H1 (cell line): Measurements from ENCODE around the gene CCDC40. TPM values are rescaled to one million over a fixed set of nuclear protein-coding genes. Genes with fewer than 3 reads are reported as not detected.

Experiments
- CTCF ChIA-PET: fragments of 300-600 bp; sonication (Branson Sonifier 250); formaldehyde crosslinking; loops from one replicate; lab custom pipeline; 2021; ENCODE audit not compliant: partially characterized antibody; lab: Charles Lee
- POLR2A ChIA-PET: fragments of 300-600 bp; sonication (Branson Sonifier 250); formaldehyde crosslinking; loops from one replicate; lab custom pipeline; 2021; ENCODE audit warnings: inconsistent platforms; ENCODE audit not compliant: partially characterized antibody; lab: Charles Lee
- DNase-seq, 2 experiments: peaks; one replicate each; pipeline versions ENCODE4 v3.0.0 to v3.0.0-alpha.2; 2010 to 2022; ENCODE audit warnings: low spot score in 2 of 2, low read depth in 1 of 2, mixed read lengths in 1 of 2
- FAIRE-seq: peaks from 2 replicates; lab custom pipeline; 2011; peaks lifted over from hg19 to GRCh38; lab: Jason Lieb, UNC
- H2AFZ ChIP-seq: 2 replicates; pipeline ENCODE4 v1.8.1; 2012; ENCODE audit warnings: low read length, inconsistent platforms
- H2AK5ac ChIP-seq: 2 replicates; pipeline ENCODE4 v1.6.1; 2013; ENCODE audit warnings: low read depth, low read length
- H2BK120ac ChIP-seq: replicated peaks from 2 replicates; pipeline ENCODE3; 2013; ENCODE audit warnings: low read depth, low read length, inconsistent platforms
- H2BK12ac ChIP-seq: 2 replicates; pipeline ENCODE4 v1.6.1; 2013; ENCODE audit warnings: low read depth, low read length
- H2BK15ac ChIP-seq: 2 replicates; pipeline ENCODE4 v1.6.1; 2013; ENCODE audit warnings: low read length
- H2BK20ac ChIP-seq: 2 replicates; pipeline ENCODE4 v1.6.1; 2013; ENCODE audit warnings: low read length
- H2BK5ac ChIP-seq: 2 replicates; pipeline ENCODE4 v1.6.1; 2013; ENCODE audit warnings: low read depth, low read length
- H3K14ac ChIP-seq: 2 replicates; pipeline ENCODE4 v1.6.1; 2013; ENCODE audit warnings: inconsistent platforms; ENCODE audit not compliant: insufficient read length
- H3K18ac ChIP-seq: 2 replicates; pipeline ENCODE4 v1.6.1; 2013; ENCODE audit warnings: low read length; ENCODE audit errors: extremely low read depth
- H3K23ac ChIP-seq: 2 replicates; pipeline ENCODE4 v1.6.1; 2013; ENCODE audit warnings: inconsistent platforms; ENCODE audit not compliant: insufficient read length
- H3K23me2 ChIP-seq: 2 replicates; pipeline ENCODE4 v1.6.1; 2013; ENCODE audit warnings: low read depth, low read length
- H3K27ac ChIP-seq: 2 replicates; pipeline ENCODE4 v1.6.1; 2011; ENCODE audit warnings: low read depth, low read length, inconsistent platforms
- H3K27me3 ChIP-seq, 4 experiments: replicated peaks in 1 of 4; 1 replicate in 1 of 4; 2 replicates in 3 of 4; pipeline versions ENCODE4 v1.6.1 to v1.8.1; 2011 to 2013; ENCODE audit warnings: low read length in 3 of 4, mild to moderate bottlenecking in 3 of 4, inconsistent platforms in 2 of 4, mixed read lengths in 2 of 4, moderate library complexity in 1 of 4; ENCODE audit not compliant: control insufficient read depth in 3 of 4, insufficient read depth in 3 of 4; ENCODE audit errors: extremely low read depth in 1 of 4
- H3K36me3 ChIP-seq, 4 experiments: 2 replicates each; pipeline versions ENCODE4 v1.6.1 to v1.8.1; 2011 to 2013; ENCODE audit warnings: mild to moderate bottlenecking in 4 of 4, low read length in 3 of 4, moderate library complexity in 2 of 4, control low read depth in 1 of 4, inconsistent platforms in 1 of 4; ENCODE audit not compliant: insufficient read depth in 4 of 4, control insufficient read depth in 2 of 4
- H3K4ac ChIP-seq: replicated peaks from 2 replicates; pipeline ENCODE3; 2013; ENCODE audit warnings: low read length, low read depth, mixed read lengths, inconsistent platforms; ENCODE audit not compliant: insufficient read length
- H3K4me1 ChIP-seq, 4 experiments: replicated peaks in 1 of 4; 1 replicate in 1 of 4; 2 replicates in 3 of 4; pipeline versions ENCODE4 v1.6.1 to v1.8.1; 2011 to 2013; ENCODE audit warnings: low read length in 3 of 4, inconsistent platforms in 2 of 4, mixed read lengths in 1 of 4; ENCODE audit not compliant: insufficient read depth in 4 of 4, control insufficient read depth in 3 of 4
- H3K4me2 ChIP-seq, 2 experiments: 2 replicates each; pipeline versions ENCODE4 v1.6.1 to v1.8.1; 2011 to 2013; ENCODE audit warnings: low read depth in 2 of 2, low read length in 2 of 2, control low read depth in 1 of 2, inconsistent platforms in 1 of 2, mild to moderate bottlenecking in 1 of 2; ENCODE audit not compliant: insufficient read depth in 1 of 2
- H3K4me3 ChIP-seq, 4 experiments: fragments of 200-600, 300-600 bp in 1 of 4; sonication (generic), shearing (Covaris generic), sonication (Bioruptor Twin) in 1 of 4; 2 replicates each; pipeline versions ENCODE4 v1.5.1 to v1.8.1; 2011 to 2016; ENCODE audit warnings: low read length in 4 of 4, low read depth in 3 of 4, control low read depth in 2 of 4, inconsistent platforms in 2 of 4, mild to moderate bottlenecking in 2 of 4, mixed read lengths in 1 of 4, moderate library complexity in 1 of 4; ENCODE audit not compliant: insufficient read depth in 2 of 4; ENCODE audit errors: extremely low read depth in 1 of 4
- H3K56ac ChIP-seq: replicated peaks from 2 replicates; pipeline ENCODE3; 2013; ENCODE audit warnings: low read depth, mild to moderate bottlenecking, mixed read lengths, low read length, inconsistent platforms; ENCODE audit not compliant: insufficient read length
- H3K79me1 ChIP-seq: 2 replicates; pipeline ENCODE4 v1.6.1; 2013; ENCODE audit warnings: low read depth, low read length, control low read depth
- H3K79me2 ChIP-seq, 2 experiments: 2 replicates each; pipeline versions ENCODE4 v1.6.1 to v1.8.1; 2012 to 2013; ENCODE audit warnings: low read length in 2 of 2, mild to moderate bottlenecking in 2 of 2, inconsistent platforms in 1 of 2; ENCODE audit not compliant: insufficient read depth in 2 of 2, control insufficient read depth in 1 of 2
- H3K9ac ChIP-seq, 4 experiments: replicated peaks in 1 of 4; 1 replicate in 1 of 4; 2 replicates in 3 of 4; pipeline versions ENCODE4 v1.6.1 to v1.8.1; 2011 to 2013; ENCODE audit warnings: low read depth in 3 of 4, low read length in 3 of 4, control low read depth in 2 of 4, mild to moderate bottlenecking in 2 of 4, moderate library complexity in 2 of 4, inconsistent platforms in 1 of 4; ENCODE audit errors: extremely low read depth in 1 of 4
- H3K9me3 ChIP-seq, 2 experiments: 2 replicates each; pipeline versions ENCODE4 v1.6.1 to v1.8.1; 2012 to 2013; ENCODE audit warnings: mild to moderate bottlenecking in 2 of 2, moderate library complexity in 2 of 2, control low read depth in 1 of 2, inconsistent platforms in 1 of 2, low read depth in 1 of 2, low read length in 1 of 2, mixed read lengths in 1 of 2; ENCODE audit not compliant: insufficient read depth in 2 of 2
- H4K20me1 ChIP-seq, 2 experiments: replicated peaks in 1 of 2; 2 replicates each; pipeline versions ENCODE3 to v1.8.1; 2011 to 2013; ENCODE audit warnings: inconsistent platforms in 2 of 2, low read length in 2 of 2, mild to moderate bottlenecking in 1 of 2; ENCODE audit not compliant: insufficient read depth in 2 of 2, control insufficient read depth in 1 of 2
- H4K5ac ChIP-seq: 2 replicates; pipeline ENCODE4 v1.6.1; 2013; ENCODE audit warnings: low read length, low read depth, mixed read lengths, inconsistent platforms; ENCODE audit not compliant: insufficient read length
- H4K8ac ChIP-seq: 2 replicates; pipeline ENCODE4 v1.8.0; 2013; ENCODE audit warnings: mild to moderate bottlenecking, moderate library complexity, low read length, inconsistent platforms; ENCODE audit not compliant: insufficient read depth; ENCODE audit errors: extremely low read depth
- H4K91ac ChIP-seq: replicated peaks from 2 replicates; pipeline ENCODE3; 2013; ENCODE audit warnings: low read length, mixed read lengths, inconsistent platforms; ENCODE audit not compliant: insufficient read length
- WGBS, 2 experiments: shearing (Covaris generic) in 1 of 2; methylation state at CpG; one replicate each; pipeline versions ENCODE4 v1.1.6 to v1.1.7; 2013 to 2015; ENCODE audit warnings: low lambda C conversion rate in 2 of 2, mixed read lengths in 2 of 2, inconsistent platforms in 1 of 2, low coverage in 1 of 2, missing lambda C conversion rate in 1 of 2; ENCODE audit not compliant: insufficient replicate concordance in 2 of 2, insufficient coverage in 1 of 2, insufficient read length in 1 of 2; ENCODE audit errors: extremely low coverage in 1 of 2, missing lambda C conversion rate in 1 of 2; 5-methylcytosine and 5-hydroxymethylcytosine counted together
- polyA plus RNA-seq, 7 experiments: library from polyadenylated mRNA; depleted of rRNA in 3 of 7; stranded (reverse) in 5 of 7; unstranded in 2 of 7; fragments of >200 nt in 5 of 7; fragments of 200-250 nt in 2 of 7; gene quantifications; 1 replicate in 5 of 7; 2 replicates in 1 of 7; 4 replicates in 1 of 7; pipeline versions ENCODE4 v1.2.1 to v1.2.3, GENCODE V29; 2011 to 2013; ENCODE audit warnings: missing spikeins in 2 of 7, mixed read lengths in 2 of 7
- total RNA-seq: library from RNA; stranded (reverse); fragmentation: NEBNext Ultra II Directional; extraction: Animal tissue kit (Norgen Biotek cat#: 25700); gene quantifications from 2 replicates; pipeline ENCODE4 v1.2.1, GENCODE V29; 2021

Gene CCDC40
- total and polyA plus RNA-seq, 2 of the 8 experiments (the other 6 are each of a cell fraction or from before 2014, with no cell fraction given) = 4.1 to 11.5 TPM

DNA sequence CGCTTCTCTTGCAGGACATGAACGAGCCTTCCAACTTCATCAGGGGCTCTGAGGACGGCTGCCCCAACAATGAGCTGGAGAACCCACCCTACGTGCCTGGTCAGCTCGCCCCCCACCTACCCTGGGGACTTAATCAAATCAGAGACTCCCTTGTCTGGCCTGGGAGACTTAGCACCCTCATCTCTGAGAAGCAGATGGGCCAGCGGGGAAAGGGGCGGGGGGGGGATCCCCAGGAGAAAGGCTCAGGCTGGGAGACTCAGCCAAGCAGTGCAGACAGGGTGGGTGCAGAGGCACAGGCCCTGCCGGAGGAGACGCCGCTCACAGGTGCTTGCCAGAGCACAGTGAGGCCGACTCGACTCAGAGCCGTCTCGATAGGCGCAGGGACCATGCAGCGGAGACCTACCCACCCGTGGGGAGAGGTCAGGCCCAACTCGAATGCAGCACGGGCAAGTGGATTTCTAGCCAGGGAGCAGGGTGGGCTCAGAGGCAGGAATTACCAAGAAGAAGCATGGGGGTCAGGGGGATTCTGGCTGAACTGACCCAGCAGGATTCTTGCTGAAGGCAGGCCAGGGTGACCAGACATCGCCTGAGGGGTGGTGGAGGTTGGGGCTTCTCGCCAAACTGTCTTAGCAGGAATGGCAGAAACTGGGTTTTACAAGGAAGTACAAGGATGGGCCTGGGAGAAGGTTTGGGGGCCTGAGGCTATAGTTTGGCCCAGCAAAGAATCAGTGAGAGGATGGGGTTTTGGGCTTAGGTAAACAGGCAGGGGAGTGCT, 74.7 kb downstream of the CCDC40 start:
- Histone ChIP-seq H3K4me2 (no peak overlapping the region), H4K8ac (peak overlapping the region; percentile 25), H3K4me3 (no peak overlapping the region), H2AK5ac (no peak overlapping the region), H2BK20ac (no peak overlapping the region), H3K14ac (no peak overlapping the region), H3K23me2 (no peaks in the 10 kb centered on the region), H4K91ac (no peak overlapping the region), H4K20me1 (no peaks in the 10 kb centered on the region), H3K27me3 (no peaks in the 10 kb centered on the region), H2BK15ac (no peak overlapping the region), H3K36me3 (no peaks in the 10 kb centered on the region), H3K18ac (no peak overlapping the region), H3K27ac (no peak overlapping the region), H3K79me2 (no peaks in the 10 kb centered on the region), H2BK120ac (no peak overlapping the region), H4K5ac (no peak overlapping the region), H3K9me3 (no peaks in the 10 kb centered on the region), H3K56ac (no peak overlapping the region), H2BK12ac (no peak overlapping the region), H3K4me1 (peaks cover 0 to 11% (median 8%) of the 10 kb centered on the region in 4 experiments; a peak in 4 of 7 replicates), H3K4ac (no peak overlapping the region), H2BK5ac (no peak overlapping the region), H3K9ac (no peak overlapping the region), H2AFZ (no peak overlapping the region), H3K79me1 (0 out of 2 replicates have a peak, but pooled peaks cover 2% of the 10 kb centered on the region), H3K23ac (no peak overlapping the region)
- ChIA-PET CTCF (interaction anchor here (0.9 to 2.7 kb wide), 3 partner anchors 10 to 114 kb away, joined by 3 to 12 read pairs (median 8); partner anchors contain the start of gene GAA), POLR2A (interaction anchor here (1.2 to 3.6 kb wide), 4 partner anchors 10 to 36 kb away, joined by 3 to 20 read pairs (median 4); partner anchors contain the start of gene GAA)
- WGBS, 2 experiments = 86% methylated on average over 17 of the region's 21 CpGs; no CpG with 5 or more reads in 1 of the 2 experiments
- DNase-seq = no peak
- FAIRE-seq = no peak
